Stimulated activated CD8-positive, alpha-beta memory T cell treated with anti-CD3 and anti-CD28 coated beads, Interleukin-2, amount 100 ng/mL, for 1 hour (primary cell): Measurements from ENCODE around the gene GIMAP2.
"Not testable (repeated sequence)": the region's sequence is repeated elsewhere in the genome, so short reads cannot be mapped to it uniquely, and the experiment has no call there.

Experiments
- DNase-seq, 2 donors: peaks; one replicate each; pipeline ENCODE4 v3.0.0-alpha.2; 2020; ENCODE audit warnings: low read depth in 2 of 2

GIMAP2 gene

DNA sequence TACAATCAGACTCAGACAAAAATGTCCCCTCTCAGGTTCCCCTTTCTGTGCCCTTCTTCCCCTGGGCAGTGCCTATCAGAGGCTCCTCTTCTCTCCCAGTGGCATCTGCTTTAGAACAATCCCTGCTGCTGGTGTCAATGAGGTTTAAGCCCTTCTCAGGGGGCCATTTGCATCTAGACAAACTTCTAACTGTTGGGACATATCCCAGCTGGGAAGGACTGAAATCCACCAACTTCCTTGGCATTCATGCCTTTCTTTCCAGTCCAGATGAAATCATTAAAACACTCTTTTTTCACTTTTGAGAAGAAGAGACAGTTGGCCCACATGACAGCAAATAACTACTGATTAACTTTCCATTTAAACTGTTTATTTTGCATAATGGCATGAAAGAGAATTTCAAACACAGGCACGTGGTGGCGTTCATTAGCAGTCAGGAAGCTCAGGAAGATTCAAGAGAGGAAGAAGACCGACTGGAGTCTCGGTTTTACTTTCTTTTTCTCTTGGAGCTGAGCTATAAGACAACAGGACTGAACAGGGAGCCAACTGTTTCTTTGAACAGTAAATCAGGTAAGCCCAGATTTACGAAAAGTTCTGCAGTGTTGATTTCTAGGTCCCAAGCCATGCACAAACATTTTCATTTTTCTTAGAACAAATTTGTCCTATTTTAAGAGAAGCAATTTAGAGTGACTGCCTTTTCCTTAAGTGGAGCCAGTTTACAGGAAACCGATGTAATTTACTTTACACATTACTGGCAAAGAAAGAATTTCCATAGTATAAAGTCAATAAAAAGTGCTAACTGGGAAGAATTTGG lies at the start of gene GIMAP2:
Gene GIMAP2 (plus strand): TSS at position 488 of the 811 bp plus-strand sequence. CDS start 1,354 bp downstream, outside the sequence.
- no peak for DNase-seq

DNA sequence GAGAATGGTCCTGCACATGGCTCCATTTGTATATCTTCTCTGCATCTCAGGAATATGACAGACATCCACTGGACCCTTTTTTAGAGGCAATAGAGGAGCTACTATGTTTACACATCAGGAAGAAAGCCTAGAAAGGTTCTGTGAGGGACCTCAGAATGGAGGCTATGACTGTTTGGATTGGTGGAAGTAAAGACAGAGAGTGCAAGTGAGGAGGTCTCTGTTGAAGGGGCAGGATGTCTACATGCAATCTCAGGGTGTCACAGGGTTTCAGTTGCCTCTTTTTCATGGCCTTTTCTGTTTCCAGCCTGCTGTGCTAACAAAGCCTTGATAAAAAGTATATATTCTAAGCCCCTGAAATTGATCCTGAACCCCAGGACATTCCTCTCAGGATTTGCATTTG lies 43.7 kb upstream of the GIMAP2 start:
- DNase-seq = no peak

DNA sequence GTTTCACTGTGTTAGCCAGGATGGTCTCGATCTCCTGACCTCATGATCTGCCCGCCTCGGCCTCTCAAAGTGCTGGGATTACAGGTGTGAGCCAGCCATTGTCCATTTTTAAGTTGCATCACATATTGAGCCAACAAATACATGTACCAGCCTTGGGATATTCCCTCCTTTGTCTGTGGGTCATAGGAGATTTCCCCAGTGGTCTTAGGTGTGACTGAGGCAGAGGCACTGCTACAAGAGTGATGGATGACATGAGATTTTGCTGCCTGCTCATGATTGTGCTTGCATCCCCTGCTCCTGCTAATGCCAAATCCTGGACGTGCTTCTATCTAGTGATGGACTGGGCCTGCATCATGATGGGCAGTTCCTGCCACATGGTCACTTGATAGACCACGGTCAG lies 42.6 kb upstream of the GIMAP2 start:
- DNase-seq = no peak

DNA sequence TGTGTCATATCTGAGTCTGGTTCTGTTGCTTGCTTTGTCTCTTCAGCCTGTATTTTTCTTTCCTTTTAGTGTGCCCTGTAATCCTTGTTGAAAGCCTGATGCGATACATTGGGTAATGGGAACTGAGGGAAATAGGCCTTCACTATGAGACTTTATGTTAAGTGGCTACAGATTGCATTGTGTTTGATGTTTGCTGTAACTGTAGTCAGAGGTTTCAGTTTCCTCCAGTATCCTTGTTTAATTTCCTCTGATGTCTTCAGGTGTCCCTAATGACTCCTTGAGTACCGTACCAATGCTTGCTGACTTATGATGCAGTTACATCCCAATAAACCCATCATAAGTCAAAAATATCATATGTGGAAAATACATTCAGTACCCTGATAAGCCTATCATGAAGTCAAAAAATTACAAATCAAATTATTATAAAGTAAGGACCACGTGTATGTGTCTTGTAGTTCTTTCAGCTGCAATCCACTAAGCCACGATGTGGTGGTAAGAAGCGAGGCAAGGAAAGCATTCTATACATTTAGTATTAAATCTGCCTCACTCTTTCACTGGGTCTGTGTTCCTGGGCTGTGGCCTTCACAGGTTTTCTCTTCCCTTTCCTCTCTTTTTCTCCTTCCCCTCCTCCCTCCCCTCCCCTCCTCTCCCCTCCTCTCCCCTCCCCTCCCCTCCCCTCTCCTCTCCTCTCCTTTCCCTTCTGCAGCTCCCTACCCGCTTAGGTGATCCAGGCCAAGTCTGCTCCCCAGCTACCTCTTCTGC lies 40.1 kb upstream of the GIMAP2 start:
- DNase-seq = no peak

DNA sequence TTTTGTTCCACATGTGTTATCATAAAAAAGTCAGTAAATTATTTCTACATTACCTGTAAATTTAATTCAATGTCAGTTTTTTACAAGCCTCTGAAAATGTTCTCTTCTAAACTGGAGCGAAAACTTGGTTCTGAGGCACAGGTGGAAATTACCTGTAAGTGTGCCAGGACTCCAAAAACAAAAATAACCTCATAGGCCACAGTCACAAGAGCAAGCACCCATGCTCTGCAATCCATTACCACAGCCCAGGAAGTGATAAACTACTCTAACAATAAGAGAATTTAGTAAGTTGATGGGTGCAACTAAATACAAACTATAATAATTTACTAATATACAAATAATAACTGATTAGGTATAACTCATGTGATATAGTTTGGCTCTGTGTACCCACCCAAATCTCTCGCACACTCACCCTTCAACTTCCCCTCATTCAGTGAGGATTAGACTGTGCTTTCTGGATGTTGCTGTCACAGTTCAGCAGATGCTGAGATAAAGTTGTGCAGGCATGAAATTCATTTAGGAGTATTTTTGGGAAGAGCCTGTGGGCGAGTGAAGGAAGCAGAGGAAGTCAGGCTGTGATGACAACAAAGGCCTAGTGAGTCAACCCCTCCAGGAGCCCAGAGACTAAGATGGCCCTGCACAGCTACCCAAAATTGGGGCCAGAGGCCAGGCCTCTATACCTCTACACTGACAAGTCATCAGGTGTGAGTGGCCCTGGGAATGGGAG lies 37.0 kb upstream of the GIMAP2 start:
- DNase-seq = no peak

DNA sequence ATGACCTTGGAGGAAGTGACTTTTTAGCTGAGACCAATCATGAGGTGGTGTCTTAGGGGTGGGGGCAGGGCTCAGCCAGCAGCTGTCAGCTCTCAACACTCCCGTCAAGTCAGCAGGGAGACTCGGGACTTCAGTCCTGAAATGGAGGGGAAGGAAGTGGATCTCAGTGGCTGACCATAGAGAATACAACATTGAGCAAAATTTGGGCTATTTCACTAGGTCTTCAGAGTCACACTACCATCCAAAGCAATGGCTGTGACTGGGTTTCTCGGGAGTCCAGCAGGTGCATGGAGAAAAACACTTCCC lies 36.5 kb upstream of the GIMAP2 start:
- no peak for DNase-seq

DNA sequence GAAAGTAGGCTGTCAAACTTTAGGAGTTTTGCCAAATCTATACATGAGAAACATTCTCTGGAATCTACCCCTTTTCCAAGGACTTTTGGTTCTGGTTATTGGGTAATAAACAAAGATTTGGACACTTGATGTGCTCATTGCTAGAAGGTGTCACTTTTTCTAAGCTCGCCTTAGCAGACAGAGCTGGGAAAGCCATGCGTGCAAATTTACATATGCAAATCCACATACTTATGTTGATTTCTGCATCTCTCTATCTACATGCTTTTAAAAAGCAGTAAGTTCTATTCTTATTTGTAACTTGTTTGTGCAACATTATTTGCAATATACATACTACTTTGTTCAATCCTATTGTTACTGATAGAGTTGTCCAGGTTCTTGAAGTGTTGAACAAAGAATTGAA lies 30.8 kb upstream of the GIMAP2 start:
- DNase-seq = no peak

DNA sequence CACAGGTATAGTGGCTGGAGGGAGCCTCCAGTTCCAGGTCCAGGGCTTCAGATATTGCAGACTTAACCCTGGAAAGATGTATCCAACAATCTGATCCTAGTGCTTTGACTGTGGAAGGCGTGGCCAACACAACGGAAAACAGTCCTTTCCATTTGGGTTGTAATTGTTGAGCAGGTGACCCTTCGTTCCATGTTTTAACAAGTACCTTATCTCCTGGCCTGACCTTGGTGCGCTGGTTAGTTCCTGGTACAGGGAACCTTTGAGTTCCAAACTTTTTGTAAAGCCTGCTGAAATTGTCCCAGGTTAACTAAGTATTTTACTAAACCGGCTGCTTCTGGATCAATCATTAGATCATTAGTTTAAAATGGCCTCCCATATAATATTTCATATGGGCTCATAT lies 29.5 kb upstream of the GIMAP2 start:
- no peak for DNase-seq

DNA sequence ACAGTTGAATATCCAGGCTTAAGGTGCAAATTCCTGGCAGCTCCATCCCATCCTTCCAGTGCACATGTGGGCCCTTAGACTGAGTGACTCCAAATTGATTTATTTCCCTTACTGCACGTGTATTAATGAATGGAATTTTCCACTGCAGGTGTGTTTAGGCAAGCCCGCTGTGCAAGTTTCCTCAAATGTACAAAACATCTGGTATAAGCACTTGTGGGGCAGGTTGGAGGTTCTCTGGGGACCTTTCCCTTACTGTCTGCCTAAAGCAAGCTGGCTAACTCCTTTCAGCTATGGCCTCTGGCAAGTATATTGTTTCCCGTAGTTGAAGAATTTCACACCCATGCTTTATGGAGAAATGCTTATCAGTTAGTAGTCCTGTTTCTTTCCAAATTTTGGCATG lies 28.0 kb upstream of the GIMAP2 start:
- DNase-seq = no peak

DNA sequence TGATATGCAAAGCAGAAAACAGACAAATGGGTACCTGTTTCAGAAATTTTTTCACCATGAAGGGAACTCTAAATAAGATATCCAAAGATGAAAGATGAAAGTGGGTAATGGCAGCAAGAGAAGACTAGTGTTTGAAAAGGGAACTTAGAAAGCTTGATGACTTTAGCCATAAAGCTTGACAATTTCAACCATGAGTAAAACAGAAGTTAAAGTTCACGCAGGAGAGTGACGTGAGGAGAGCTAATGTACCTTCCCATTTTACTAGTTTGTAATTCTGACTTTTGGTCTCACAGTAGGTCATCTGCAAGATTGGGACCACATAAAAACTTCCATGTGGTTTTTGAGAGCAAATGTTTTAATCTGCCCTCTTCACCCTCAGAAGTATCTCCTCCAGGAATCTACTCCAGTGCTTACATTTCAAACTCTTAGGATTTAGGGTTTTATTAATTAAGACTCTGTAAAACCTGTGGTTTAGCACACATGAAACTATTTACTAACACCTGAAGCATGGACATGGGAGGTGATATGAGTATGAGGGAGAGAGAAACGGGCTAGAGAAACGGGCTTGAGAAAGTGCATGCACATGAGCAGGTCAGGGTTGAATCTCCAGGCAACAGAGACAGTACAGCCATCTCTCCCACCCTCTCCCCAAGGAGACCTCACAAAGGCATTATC lies 24.4 kb upstream of the GIMAP2 start:
- no peak for DNase-seq

DNA sequence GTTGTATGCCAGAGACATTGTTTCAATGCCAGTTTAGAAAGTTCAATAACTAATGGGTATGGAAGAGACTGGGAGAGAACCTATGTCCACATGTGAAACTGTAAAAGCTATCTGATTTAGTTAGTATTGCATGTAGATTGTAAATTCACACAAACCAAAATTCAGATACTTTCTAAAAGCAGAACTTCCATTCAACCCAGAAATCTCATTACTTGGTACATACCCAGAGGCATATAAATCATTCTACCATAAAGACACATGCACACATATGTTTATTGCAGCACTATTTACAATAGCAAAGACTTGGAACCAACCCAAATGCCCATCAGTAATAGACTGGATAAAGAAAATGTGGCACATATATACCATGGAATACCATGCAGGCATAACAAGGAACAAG lies 22.7 kb upstream of the GIMAP2 start:
- not testable (repeated sequence) for DNase-seq

DNA sequence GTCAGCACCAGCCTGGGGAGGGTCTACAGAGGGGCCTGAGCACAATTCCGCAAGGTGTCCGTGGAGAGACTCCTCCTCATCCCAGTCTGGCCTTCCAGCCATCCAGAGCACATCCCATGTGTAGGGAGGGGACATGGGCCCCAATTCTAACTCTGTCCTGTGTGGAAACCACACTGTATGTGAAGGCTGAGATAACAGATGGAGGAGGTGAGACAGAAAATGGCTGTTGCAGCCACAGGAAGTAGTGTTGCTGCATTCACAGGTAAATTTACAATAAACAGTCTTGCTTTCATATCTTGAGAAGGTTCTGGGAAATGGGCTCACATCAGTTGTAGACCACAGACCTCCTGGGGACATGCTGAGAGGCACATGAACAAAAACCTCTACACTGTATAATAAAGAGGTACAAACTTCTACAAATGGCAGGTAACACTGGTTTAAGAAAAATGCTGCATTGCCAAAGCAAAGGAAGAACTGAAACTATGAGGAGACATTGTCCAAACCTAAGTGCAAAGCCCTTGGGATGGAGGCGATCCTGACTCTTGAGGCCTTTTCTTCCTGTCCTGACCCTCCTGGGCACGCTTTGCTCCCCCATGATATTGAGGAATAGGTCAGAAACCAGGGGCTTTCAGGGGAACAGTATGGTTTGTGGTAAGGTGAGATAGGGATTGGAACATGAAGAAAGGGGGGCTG lies 21.6 kb upstream of the GIMAP2 start:
- DNase-seq = no peak

DNA sequence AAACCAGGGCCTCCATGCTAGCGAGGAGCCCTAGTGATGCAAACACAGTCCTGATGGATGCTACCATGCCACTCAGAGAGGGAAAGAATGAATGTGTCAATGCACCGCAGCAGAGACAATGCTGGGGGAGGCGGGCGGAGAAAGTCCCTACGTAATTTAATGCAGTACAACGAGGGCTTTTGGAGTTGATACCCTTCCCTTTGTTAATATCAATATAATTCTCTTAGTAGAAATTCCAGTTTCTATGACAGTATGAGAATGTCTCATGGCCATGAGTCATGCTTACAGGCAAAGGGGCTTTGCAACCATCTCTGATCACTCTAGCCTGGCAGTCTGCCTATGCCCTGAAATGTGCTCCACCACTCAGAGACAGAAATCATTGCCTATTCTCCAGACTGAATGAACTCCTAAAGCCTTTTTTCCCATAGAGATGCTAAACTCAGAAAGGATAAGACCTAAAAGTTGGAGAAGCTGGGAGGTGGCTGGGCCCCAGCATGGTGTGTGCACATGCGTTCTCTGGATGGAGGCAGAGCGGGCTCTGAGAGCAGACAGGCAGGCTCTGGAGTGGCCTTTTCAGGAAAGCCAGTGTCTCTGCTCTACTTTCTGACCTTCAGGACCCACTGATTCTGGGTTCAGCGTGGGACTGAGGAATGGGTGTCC lies 20.3 kb upstream of the GIMAP2 start:
- DNase-seq = no peak

DNA sequence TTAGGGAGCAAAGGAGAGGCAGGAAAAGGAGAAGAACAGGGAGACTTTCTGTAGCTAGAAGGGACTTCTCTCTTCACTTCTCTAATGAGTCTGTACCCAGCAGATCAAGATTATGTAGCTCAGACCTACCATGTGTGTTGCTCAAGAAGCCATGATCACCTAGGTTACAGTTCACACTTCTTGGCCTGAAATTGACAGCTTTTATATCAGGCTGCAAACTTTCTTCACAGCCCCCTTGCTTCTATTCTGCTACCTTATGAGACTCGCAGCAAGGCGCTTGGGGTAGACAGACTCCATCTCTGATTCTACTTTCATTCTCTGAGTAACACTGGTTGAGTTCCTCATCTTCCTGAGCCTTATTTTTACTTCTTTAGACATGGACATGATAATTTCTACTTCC lies 19.6 kb upstream of the GIMAP2 start:
- no peak for DNase-seq

DNA sequence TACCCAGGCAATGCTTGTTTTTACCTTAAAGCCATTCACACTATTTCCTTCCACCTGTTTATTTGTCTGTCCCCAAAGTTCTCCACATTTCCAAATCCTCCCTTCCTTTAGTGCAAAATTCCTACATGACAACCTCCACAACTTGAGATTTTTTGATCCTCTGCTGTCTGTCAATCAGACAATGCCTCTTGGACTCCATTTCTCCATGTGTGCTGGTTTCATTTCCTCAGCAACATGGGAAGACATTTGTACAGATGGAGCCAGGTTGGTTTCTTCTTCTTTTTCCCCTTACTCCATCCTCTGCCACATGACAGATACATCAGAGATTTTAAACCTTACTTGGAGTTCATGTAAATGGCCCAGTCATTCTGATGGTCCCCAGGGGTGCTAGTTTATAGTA lies 19.1 kb upstream of the GIMAP2 start:
- DNase-seq = no peak

DNA sequence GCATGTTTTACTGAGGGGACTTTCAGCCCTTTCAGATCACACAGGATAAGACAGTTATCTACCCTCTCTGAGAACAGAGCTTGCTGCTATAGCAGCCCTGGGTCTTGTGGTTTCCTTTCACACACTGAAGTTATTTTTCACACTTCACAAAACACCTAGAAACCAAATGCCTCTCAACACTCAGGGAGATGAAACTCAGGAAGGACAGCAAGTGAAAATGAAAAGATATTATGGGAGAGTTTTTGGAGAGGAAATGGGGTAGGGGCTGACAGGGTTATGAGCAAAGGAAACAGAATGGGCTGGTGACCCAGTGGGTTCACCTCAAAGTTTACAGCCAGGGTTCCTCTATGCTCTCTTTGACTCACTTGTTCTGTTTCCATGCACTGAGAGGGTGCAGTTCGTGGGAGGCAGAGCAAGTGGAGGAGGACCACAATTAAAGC lies 17.0 kb upstream of the GIMAP2 start:
- DNase-seq = peak in 1 of 2 donors; percentile 37

DNA sequence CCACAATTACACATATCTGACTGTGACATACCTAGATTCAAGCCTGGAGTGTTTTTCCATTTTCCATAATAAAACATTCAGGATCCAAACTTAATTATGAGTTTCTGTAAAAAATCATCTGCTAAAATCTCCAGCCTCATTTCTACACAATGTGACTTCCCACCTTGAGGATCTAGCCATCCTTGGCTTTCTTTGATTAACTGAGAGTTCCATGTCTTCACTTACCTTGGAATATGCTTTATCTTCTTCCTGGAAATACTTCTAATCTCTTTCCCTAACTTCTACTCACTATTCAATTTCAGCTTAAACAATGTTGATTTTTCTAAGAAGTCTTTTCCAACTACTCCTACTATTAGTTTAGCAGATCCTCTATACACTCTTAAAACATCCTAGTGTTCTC lies 16.5 kb upstream of the GIMAP2 start:
- no peak for DNase-seq

DNA sequence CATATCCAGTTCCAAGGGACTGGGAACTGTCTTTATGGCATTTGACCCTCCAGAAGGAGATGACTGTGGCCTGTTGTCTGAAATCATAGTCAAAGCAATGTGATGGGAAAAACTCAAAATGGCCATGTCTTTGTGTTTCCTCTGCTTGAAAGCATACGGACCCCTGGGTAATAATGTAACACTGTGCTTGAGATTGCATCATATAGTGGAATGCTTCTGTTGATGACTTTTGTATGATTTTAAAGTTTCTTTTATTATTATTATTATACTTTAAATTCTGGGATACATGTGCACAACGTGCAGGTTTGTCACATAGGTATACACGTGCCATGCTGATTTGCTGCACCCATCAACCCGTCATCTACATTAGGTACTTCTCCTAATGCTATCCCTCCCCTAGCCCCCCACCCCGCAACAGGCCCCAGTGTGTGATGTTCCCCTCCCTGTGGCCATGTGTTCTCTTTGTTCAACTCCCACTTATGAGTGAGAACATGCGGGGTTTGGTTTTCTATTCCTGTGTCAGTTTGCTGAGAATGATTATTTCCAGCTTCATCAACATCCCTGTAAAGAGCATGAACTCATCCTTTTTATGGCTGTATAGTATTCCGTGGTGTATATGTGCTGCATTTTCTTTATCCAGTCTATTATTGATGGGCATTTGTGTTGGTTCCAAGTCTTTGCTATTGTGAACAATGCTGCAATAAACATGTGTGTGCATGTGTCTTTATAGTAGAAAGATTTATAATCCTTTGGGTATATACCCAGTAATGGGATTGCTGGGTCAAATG lies 13.5 kb upstream of the GIMAP2 start:
- DNase-seq = not testable (repeated sequence)

DNA sequence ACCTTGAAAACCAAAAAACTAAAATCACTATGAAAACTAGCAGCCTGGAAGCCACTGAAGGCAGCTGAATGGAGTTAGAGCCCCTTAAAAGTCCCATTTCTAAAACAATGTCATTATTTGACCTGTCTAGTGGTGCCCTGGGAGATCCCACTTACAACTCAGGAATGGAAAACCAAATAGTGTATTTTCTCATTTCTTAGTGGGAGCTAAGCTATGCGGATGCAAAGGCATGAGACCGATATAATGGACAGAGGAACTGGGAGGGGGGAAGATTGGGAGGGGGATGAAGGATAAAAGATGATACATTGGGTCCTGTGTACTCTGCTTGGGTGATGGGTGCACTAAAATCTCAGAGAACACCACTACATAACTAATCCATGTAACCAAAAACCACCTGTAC lies 9.8 kb upstream of the GIMAP2 start:
- no peak for DNase-seq

DNA sequence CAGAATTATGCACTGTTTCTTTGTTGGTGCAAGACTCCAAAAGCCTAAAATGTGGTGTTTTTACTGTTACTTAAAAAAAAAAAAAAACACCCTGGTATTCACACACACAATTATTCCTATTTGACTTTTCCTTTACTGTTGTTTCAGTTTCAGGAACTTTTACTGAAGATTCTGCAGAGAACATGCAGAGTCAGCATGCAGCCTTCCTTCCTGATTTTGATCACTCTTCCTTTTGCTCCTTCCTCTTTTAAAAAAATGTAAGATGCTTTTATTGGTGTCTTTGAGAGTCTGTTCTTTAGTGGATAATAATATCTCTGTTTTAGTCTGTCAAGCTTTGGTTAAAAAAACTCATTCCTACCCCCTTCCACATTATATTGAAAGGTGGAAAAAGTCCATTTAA lies 9.2 kb upstream of the GIMAP2 start:
- not testable (repeated sequence) for DNase-seq
